Activated T-helper 1 cell treated with Interleukin-2 at 50 U/mL for 16 hours (primary cell): ENCODE data around the gene C6orf89.

ENCODE experiments used
- DNase-seq: peaks from one replicate; pipeline ENCODE4 v3.0.0-alpha.2; 2020; ENCODE audit warnings: low read depth

The C6orf89 gene, protein sequence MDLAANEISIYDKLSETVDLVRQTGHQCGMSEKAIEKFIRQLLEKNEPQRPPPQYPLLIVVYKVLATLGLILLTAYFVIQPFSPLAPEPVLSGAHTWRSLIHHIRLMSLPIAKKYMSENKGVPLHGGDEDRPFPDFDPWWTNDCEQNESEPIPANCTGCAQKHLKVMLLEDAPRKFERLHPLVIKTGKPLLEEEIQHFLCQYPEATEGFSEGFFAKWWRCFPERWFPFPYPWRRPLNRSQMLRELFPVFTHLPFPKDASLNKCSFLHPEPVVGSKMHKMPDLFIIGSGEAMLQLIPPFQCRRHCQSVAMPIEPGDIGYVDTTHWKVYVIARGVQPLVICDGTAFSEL

DNA sequence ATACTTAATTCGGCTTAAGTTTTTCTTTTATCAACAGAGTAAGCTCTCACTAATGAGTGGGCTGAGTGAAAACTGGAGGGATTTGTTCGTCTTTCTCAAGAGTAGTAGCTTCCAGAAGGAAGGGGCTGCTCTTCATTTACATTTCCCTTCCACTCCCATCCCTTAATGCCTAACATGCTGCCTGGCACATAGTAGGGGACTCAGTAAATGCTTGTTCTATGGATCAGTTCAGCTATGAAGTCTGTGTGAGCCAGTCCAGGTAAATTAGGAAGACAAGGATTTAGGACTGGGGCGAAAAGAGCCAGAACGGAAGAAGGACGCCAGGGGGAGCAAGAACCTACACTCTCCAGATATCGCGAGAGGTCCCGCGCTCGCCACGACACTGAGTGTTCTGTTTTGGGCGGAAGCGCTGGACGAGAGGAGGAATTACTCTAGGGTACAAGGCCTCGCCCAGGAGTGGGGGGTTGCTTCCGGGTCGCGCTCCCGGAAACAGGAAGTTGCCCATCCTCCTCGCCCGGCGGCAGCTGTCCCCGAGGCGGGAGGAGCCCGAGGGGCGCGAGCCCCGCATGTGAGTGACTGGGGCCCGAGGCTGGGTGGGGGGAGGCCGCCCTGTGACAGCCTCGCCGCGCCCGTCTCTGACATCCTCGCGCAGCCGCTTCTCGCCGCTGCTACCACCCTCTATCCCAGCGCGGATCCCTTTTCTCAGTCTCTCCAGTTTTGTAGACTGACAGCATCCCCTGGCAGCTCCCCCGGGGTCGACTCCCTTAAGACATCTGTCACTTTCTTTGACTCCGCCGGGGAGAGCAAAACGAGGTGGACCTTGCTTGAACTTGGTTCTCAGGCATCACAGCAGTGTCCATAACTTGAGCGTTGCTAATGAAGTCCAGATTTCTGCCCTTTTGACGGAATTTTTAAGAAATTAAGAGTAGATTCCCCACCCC lies at the start of gene C6orf89:
Gene C6orf89 (plus strand): TSS at position 492 of the 941 bp plus-strand sequence. CDS start 13,493 bp downstream, outside the sequence.
- peak; percentile 96 for DNase-seq

DNA sequence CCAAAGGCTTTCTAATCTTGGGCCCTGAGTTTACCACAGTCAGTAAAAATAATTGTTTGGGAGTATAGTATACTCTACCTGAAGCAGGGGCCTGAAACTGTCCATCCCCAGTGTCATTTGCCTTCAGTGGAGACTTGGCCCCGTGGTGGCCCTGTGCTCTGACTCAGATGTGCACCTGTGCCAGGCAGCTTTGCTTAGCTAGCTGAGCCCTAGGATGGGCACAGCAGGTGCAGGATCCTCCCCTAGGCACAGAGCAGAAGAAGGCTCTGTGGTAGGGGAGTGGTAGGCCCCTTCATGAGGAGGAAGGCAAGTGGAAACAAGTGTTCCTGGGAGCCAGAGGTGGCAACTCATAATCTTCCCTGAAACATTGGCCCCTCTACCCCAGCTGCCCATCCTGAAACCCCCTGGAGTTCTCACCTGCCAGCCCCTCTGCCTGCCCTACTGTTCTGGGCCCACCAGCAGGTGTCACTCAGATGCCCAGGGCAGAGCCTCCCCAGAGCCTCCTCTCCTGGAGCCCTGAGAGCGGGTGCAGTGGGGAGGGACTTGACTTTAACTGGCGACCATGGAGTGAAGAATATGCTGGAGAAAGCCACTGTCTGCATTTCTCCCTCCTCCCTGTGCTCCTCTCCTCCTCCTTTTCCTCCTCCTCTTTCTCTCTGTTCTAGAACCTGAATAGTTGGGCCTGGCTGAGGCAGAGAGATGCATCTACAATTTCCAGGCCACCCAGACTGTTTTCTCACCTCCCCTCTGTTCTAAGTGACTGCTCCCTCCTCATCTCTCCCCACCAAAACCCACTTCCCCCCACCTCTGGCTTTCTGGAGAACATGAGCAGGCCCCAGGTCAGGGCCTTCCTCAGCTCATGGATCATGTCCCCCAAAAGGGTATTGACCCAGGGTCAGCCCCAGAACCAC lies 49.4 kb upstream of the C6orf89 start:
- no peak for DNase-seq

DNA sequence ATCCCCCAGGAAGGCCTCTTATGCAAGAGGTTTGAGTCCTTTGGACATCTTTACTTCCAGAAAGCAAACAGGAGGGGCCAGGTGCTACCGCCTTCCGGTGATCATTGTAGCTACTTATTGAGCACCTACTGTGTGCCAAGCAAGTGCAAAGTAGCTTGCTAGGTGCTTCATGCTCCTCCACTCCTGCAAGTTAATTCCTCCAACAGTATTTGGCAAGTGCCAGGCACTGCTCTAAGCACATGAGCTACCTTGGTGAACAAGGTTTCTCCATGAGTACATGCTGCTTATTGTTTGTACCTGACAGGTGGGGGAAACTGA lies 48.8 kb upstream of the C6orf89 start:
- no peak for DNase-seq

DNA sequence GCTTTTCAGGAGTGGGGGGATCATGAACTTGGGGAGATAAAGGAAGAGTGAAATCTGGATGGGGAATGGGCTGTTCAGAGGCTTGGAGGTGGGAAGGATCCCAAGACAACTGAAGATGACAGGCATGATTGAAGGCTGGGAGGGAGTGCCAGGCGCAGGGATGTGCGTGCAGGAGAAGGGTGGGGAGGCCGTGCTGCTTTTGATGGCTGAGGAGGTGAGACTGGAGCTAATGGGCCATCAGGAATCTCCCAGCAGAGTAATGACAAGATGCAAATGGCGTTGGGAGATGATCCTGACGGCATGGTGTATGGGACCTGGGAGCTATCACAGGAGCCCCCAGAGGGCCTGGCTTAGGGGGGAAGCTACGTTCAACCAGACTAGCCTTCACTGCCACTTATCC lies 48.1 kb upstream of the C6orf89 start:
- no peak for DNase-seq

DNA sequence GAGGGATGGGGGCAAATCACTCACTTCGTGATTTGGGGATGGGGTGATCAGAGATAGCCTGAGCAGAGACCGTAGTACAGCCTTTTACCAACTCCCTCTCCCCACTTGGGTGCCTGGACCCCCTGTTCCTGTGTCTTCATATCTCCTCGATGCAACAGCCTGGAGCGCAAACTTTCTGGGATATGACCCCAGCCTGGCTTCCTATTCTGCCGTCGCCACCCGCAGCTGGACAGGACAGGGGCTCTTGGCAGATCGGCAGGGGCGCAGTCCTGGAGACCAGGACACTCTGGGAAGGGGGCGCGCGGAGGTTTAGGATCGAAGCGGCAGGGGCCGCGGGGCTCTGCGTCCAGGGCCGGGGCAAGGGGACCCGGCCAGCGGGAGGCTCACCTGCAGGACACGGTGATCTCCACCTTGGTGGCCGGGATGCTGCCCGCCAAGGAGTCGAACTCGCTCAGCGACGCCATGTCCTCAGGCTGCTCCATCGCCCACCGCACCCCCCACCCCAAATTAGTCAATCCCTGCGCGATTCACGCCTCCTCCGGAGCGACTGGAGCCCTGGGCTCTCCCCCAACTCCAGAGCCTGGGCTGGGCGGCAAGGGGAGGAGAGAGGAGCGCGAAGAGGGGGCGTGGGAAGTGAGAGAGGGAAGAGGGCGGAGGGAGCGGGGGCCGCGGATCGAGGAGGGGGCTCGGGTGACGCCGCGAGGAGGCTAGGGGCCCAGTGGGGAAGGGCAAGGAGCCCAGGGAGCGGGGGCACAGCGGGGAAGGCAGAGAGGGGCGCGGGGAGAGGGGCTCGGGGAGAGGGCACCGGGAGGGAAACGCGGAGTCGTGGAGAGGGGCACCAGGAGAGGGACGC lies 46.6 kb upstream of the C6orf89 start, which contains the start of gene CPNE5:
Gene CPNE5 (minus strand): TSS at position 549 of the 853 bp plus-strand sequence. CDS start 67 bp downstream, at position 482.
- no peak for DNase-seq

DNA sequence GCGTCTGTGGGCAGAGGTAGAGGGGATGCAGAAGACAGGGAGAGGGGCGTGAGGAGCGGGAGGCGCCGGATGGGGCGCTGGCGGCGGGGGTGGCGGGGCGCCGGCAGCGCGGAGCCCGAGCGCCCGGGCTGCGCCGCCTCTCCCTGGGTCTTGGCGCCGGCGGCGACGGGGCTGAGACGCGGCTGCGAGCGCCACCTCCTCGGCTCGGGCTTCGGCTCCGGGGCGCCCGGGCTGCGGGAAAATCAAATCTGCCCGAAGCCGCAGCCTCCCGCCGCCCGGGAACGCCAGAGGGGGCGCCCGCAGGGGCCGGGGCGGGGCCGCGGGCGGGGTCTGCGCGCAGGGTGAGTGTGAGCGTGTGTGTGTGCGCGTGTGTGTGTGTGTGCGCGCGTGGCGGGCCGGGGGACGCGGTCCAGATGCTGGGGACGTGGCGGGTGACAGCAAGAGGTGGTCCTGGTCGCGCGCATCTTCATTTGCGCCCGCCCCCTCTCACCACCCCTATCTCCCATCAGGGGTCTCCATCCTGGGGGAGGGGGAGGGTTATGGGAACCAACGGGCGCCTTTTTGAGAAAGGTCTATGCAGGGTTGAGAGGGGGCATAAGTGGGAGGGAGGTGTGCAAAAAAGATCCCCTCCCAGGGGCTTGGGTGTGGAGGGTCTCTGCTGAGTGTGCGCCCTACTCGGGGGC lies 45.9 kb upstream of the C6orf89 start:
- DNase-seq, result peak; percentile 13

DNA sequence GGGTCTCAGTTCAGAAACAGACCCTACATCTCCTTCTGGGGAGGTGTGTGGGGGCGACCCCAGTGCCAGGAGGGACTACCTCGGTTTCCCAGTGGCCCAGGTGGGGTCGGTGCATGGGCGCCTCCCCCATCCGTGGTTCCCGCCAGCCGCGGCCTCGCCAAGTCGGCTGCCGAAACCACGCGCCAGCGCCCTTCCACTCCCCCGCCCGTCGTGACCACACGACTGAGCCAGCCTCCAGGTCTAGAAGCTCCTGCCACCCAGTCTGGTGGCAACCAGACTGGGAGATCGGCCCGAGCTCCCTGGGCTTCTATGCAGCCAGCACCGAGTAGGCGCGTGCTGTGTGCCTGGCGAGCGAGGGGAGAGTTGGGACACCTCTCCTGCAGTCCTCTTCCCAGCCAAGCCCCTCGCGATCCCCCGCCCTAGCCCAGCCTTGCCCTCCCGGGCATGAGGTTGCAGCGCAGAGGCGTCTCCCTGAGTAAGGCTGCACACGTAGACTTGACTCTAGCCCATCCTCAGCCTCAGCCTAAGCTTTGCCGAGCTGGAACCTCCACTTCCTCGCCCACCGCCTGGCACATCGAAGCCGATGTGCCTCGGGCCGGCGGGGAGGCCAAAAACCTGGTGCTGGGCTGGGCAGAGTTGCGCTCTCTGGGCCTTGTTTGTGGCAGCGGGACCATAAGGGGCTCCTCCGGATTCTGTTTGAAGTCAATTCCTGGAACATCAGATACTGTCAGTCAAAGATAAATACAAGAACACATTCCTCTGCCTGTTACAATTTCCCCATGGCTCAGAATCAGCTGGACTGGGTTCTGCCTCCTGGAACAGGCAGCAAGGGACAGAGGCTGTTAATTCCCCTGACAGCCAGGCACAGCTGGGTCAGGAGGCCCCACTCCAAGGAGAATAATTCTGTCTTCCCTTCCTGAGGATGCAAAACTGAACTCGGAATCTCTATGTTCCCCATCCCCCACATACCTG lies 45.0 kb upstream of the C6orf89 start:
- DNase-seq, result no peak

DNA sequence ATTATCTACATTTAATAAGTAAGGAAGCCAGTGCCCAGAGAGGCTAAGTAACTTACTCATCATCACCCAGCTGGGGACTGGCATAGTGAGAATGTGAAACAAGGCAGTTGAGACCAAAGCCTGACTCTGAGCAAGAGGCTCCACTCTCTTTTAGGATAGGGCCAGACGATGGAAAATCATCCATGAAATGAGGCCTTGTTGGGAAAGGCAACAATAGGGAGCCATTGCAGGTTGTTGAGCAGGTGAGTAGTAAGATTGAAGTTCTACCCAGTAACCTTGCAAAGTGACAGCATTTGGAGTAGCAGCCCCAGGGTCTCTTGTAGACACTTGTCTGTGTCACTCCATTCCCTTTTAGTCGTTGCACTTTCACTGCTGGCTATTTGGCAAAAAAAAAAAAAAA lies 44.0 kb upstream of the C6orf89 start:
- no peak for DNase-seq

DNA sequence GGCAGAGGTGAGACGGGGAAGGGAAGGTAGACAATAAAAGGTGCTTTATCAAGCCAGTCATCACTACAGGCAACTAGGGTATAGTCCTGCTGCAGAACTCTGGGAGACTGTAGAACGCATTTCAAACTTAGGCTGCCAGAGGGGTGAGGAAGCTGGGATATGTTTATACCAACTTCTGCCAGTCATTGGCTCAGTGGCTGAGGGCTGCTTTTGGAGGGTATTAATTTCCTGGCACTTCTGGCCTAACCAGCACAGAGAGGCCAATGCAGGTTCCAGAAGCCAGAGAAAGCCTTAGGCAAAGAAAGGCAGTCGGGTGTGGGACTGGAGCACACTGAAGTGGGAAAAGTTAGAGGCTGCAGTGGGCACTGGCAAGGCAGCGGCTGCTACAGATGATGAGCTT lies 42.6 kb upstream of the C6orf89 start:
- DNase-seq, result no peak

DNA sequence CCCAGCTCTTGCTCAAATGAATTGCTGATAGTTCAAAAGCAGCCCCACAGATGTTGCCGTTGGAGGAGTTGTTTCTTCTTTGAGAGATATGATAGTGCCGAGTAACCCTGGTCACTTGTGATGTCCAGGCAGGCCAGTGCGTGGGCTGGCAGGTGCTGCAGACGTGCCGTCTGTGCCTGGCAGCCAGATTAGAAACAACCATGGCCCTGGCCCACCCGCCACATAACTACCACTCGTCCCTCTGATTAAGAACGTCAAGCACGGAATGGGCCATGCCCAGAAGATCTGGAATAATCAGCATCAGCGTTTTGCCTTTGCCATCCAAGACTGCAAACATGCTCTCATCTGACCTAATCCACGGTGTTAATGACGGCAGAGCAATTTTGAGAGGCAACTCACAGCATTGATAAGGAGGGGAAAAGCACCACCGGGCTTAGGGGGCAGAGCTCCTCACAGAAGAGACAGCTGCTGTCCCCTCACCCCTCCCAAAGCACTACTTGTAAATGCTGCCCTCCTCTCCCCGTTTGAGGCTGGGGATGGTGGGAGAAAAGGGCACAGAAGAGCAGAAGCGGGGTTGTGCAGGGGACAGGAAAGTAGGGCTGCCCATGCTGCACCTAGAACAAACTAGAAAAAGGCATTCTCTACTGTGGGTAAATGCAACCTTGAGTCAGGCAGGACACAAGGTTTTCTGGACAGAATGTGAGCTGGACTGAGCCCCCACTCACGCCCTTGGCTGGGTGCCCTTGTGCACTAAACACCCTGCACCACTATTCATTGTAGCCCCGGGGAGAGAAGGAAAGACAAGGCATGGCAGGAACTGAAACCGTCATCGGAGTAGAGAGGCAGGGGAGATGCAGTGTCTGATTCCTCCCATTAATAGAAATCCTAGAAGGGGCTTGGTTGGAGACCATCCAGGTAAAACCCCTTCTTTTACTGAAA lies 41.3 kb upstream of the C6orf89 start:
- DNase-seq, result no peak

DNA sequence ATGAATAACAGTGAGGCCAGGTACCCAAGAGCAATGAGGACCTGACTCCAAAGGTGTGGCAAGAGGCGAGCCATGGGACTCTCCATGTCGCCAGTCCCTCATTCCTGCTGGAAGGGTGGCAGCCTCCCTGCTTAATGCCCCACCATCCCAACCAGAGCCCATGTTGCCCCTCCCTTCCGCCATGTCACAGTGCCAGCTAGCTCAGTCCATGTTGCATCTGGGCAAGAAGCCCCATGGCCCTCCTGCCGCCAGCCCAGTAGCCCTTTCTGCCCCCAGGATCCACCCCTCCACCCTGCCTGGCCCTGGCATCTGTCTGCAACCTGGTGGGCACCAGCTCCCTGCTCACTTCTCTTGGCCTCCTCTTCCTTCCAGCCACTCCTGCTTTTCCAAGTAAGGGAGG lies 40.5 kb upstream of the C6orf89 start:
- no peak for DNase-seq

DNA sequence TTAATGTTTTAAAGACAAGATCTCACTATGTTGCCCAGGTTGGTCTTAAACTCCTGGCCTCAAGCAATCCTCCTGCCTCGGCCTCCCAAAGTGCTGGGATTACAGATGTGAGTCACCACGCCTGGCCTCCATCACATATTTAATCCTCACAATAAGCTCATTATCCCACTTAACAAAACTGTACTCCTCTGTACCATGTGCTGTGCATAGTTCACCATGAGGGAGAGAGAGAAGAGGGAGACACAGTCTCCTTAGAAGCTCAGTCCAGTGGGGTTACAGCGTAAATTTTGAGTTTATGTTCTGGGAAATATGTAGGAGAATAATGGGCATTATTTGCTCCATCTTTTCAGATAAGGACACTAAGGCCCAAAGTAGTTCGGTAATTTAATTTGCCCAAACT lies 38.6 kb upstream of the C6orf89 start:
- no peak for DNase-seq

DNA sequence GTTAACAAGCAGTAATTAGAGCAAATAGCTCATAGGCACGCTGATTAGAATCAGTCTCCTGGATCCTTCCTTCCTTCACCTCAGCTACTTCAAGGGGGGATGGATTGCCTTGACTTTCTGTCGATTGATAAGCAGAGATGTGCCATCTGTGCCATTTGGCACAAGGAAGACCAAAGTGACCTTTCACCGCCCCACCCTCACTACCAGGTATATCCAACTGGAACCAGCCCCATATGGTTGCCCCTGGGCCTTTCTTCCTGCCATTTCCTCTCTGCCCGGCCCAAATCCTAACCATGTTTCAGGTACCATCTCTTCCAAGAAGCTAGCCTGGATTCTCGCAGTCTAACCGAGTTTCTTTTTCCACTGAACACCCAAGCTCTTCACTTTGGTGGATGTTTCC lies 37.8 kb upstream of the C6orf89 start:
- no peak for DNase-seq

DNA sequence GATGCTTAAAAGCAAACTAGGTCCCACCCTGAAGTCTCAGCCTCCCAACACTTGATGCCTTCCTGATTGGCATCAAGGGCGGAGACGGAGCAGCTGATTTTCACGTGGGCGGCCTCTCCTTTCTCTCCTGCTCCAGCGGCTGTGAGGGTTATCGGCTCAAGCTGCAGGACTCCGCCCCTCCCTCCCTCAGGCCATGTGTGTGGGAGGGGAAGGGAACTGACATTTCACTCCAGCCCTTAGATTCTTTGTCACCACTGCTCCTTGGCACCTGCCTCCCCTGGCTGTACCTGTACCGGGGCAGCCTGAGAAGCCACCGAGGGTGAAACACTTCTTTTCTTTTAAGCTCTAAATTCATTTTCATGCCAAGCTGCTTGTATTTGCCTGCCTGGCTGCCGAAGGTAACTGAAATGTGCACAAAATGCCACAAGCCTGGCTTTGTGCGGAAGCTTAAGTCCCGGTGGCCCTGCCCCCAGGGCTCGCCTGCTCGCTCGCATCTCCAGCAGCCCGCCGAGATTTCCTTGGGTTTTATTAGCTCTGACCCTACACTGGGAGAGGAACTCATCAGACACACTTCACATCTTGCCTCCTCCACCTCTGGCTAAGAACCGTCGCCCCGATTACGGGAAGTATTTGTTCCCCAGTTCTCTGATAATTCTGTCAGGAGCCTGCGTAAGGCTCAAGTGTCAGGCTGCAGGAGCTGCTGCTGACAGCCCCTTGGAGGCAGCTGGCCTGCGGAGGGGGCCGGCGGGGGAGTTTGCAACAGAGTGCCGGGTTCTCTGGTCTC lies 36.9 kb upstream of the C6orf89 start:
- no peak for DNase-seq

DNA sequence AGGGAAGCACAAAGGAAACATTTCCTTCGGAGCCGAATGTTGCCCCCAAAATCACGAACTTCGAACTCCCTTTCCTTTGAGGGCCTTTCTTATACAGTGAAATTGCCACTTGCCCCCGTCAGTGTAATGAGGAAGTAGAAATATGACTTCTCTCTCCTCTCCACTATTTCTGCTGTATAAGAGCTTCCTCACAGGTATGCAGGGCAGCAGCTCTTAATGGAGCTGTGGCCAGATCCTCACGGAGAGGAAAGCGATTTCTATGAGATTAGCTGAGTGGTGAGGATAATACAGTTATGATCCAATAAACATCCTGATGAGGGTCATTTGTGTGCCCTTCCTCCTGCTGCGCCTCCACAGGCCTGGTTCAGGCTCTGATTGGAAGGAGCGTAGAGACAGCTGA lies 35.7 kb upstream of the C6orf89 start:
- no peak for DNase-seq

DNA sequence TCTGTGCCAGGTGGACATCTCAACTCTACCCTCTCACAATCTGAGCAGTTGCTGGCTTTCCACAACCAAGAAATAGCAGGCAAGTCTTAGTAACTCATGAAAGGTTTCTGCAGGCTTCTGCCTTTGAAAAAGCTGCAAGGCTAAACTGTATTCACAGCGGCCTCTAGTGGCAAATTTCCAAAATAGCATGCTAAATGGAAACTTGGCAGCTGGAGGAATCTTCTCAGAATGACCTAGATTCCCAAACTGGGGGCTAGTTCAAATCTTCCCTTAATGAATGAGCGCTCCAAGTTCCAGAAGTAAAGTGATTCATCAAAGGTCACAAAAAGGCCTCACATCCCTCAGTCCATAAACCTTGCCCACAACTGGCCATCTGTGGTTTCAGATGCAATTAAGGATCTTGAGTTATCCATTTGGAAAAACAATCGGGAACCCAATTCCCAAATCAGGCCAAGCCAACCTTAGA lies 34.6 kb upstream of the C6orf89 start:
- DNase-seq, result no peak

DNA sequence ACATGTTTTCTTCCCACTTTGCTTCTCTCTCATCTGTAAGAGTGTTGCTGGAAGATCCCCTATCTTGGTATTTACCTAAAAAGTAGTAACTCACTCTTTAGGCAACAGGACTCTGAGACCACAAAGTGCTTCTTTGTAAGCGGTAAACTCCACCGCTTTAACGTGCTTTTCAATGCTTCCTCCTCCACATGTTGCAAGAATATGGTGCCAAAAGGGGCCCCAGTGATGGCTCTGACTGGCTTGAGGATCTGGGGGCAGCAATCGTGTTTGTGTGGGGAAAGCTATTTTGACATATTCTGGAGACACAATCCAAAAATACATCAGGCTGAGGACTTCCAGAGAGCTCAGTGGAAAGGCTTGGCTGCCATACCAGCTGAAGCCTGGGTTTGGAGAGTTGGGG lies 34.1 kb upstream of the C6orf89 start:
- DNase-seq, result no peak
